Adipocyte (in vitro differentiated cells): ENCODE data around the gene MAPKAP1.

Source experiments
- DNase-seq: peaks from one replicate; pipeline ENCODE4 v3.0.0-alpha.2; 2015; ENCODE audit warnings: low read depth
- H3K27me3 ChIP-seq: replicated peaks from 2 replicates; pipeline ENCODE4 v1.7.0; 2013; ENCODE audit warnings: mild to moderate bottlenecking, low read length, moderate library complexity; ENCODE audit not compliant: control insufficient read depth, insufficient read depth
- H3K36me3 ChIP-seq: 2 replicates; pipeline ENCODE4 v1.7.0; 2013; ENCODE audit warnings: low read length, mild to moderate bottlenecking, moderate library complexity; ENCODE audit not compliant: control insufficient read depth, insufficient read depth, severe bottlenecking
- H3K4me1 ChIP-seq: 2 replicates; pipeline ENCODE4 v1.7.0; 2013; ENCODE audit warnings: mild to moderate bottlenecking, low read length, moderate library complexity; ENCODE audit not compliant: control insufficient read depth, insufficient read depth
- H3K4me3 ChIP-seq: 2 replicates; pipeline ENCODE4 v1.7.0; 2013; ENCODE audit warnings: mild to moderate bottlenecking, low read length, moderate library complexity
- H3K9ac ChIP-seq: 2 replicates; pipeline ENCODE4 v1.7.0; 2013; ENCODE audit warnings: mild to moderate bottlenecking, low read length, moderate library complexity
- H3K9me3 ChIP-seq: 2 replicates; pipeline ENCODE4 v1.7.0; 2013; ENCODE audit warnings: mild to moderate bottlenecking, low read length, moderate library complexity; ENCODE audit not compliant: control insufficient read depth

MAPKAP1 gene

GRCh38 chr9:125455876-125456275, 251.1 kb downstream of the MAPKAP1 start:
- H3K36me3 ChIP-seq: peaks cover 16% of the 10 kb centered on the region
- H3K9me3 ChIP-seq: peaks cover 11% of the 10 kb centered on the region
- no peak overlapping the region for H3K4me3 ChIP-seq
- H3K9ac ChIP-seq: no peak overlapping the region
- peaks cover 15% of the 10 kb centered on the region for H3K4me1 ChIP-seq
- no peaks in the 10 kb centered on the region for H3K27me3 ChIP-seq
- no peak for DNase-seq

DNA sequence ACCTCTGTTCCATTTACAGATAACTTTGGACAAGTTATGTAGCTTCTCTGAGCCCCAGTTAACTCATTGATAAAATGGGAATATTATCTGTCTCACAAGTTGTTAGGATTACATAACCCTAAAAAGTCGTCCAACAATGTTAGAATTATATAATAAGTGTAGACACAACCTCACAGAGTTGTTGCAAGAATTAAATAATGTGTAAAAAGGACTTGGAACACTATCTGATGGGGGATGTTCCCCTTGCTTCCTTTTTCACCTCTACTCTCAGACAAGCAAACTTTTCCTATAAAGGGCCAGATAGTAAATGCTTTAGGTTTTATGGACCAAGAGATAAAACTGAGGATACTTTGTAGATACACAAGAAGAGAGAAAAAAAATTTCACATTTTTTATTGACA, 251.9 kb downstream of the MAPKAP1 start:
- no peak for DNase-seq
- H3K9ac ChIP-seq: no peak overlapping the region
- H3K4me3 ChIP-seq: no peak overlapping the region
- peaks cover 11% of the 10 kb centered on the region for H3K9me3 ChIP-seq
- H3K4me1 ChIP-seq: peaks cover 10% of the 10 kb centered on the region
- no peaks in the 10 kb centered on the region for H3K27me3 ChIP-seq
- H3K36me3 ChIP-seq: peaks cover 16% of the 10 kb centered on the region

DNA sequence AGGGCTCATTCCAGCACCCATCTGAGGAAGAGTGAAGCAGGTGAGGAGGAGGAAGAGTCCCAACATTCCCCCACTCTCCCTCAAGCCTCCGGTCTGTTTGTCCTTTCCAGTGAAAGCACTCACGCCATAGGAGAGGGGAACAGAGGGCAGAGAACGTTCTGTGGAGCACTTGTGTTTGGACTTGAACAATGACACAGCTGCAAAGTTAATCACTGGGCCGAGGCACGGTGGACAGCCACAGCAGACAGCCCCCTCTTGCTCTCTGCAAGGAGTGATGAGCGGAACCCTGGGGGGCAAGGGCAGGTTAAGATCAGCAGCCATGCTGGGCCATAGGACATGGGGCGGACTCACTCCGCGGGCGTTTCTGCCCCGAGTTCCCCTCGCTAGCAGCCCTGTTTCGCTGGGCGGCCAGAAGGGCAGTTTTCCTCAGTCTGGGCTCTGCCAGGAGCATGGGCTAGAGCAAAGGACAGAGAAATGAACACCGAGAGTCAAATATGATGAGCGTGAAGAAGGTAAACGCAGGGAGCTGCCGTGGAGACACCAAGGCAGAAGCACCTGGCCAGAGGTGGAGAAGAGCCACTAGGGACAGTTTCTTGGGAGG, 259.7 kb downstream of the MAPKAP1 start:
- Histone ChIP-seq H3K9ac (no peak overlapping the region), H3K9me3 (no peaks in the 10 kb centered on the region), H3K27me3 (no peaks in the 10 kb centered on the region), H3K4me3 (no peak overlapping the region), H3K4me1 (no peaks in the 10 kb centered on the region), H3K36me3 (peaks cover 16% of the 10 kb centered on the region)
- no peak for DNase-seq

DNA sequence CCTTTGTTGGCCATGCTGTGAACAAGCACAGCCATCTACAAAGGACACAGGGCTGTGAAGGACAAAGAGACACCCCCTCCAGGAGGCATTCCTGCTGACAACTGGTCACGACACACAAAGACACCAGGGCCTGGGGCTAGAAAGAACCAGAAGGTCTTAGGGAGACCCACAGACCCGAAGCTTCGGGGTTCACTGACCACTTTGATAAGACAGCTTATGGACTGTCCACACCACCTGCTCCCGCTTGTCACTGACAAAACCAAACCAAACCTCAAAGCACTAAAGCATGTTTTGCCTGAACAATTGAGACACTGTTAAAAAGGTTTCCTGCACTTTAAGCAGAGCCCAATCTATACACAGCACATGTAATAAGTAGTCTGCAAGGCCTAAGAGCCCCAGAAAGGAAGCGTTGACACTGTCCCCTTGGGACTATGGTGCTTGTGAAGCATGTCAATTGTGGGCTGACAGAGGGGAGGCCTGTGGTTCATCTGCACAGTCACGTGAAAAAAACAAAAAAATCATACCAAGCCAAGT, 260.4 kb downstream of the MAPKAP1 start:
- H3K4me3 ChIP-seq: no peak overlapping the region
- peaks cover 13% of the 10 kb centered on the region for H3K36me3 ChIP-seq
- H3K27me3 ChIP-seq: no peaks in the 10 kb centered on the region
- no peaks in the 10 kb centered on the region for H3K9me3 ChIP-seq
- no peak for DNase-seq
- H3K4me1 ChIP-seq: no peaks in the 10 kb centered on the region
- no peak overlapping the region for H3K9ac ChIP-seq

DNA sequence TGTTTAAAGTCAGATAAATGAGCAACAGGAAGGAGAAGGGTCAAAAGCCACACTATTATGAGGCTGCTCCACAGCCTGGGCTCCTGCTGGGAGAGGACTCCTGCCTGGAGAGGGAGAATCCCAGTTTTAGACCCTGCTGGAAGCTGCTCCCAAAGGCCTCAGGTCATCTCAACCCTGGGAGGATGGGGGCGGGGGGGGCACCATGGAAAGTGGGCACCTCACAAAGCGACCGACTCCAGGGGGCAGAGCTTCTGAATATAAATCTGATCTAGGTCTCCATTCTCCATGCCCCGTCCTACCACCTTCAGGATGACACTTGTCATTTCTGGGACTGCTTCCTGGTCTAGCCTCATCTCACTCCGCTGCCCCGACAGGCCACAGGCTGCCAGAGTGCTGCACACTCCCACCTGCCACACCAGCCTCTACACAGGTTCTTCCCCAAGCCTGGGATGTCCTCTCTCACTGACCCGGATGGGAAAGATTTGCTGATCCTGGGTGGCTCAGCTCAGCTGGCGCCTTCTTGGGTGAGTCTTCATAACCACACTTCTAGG, 262.0 kb downstream of the MAPKAP1 start:
- no peak overlapping the region for H3K9ac ChIP-seq
- DNase-seq: no peak
- H3K36me3 ChIP-seq: peaks cover 12% of the 10 kb centered on the region
- H3K9me3 ChIP-seq: no peaks in the 10 kb centered on the region
- no peaks in the 10 kb centered on the region for H3K4me1 ChIP-seq
- no peaks in the 10 kb centered on the region for H3K27me3 ChIP-seq
- no peak overlapping the region for H3K4me3 ChIP-seq

DNA sequence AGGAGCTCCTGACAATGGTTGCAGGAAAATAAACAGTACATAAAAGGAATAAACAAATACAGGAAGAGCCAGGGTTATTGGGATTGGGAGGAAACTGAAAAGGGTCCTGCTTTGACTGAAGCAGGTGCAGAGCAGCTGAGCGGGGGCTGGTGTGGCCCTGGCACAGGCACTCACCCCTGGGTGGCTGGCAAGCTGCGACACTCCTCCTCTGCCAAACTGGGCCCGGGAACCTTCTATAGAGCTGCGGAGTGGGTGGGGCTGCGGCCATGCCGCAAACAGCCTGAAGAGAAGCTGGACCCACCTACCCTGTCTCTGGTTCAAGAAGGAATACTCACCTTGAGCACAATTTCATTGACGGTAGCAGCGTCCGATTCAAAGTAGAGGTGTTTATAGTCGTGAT, 262.8 kb downstream of the MAPKAP1 start:
- no peak for DNase-seq
- peaks cover 20% of the 10 kb centered on the region for H3K36me3 ChIP-seq
- no peaks in the 10 kb centered on the region for H3K4me1 ChIP-seq
- H3K27me3 ChIP-seq: no peaks in the 10 kb centered on the region
- no peaks in the 10 kb centered on the region for H3K9me3 ChIP-seq
- H3K9ac ChIP-seq: no peak overlapping the region
- H3K4me3 ChIP-seq: no peak overlapping the region

DNA sequence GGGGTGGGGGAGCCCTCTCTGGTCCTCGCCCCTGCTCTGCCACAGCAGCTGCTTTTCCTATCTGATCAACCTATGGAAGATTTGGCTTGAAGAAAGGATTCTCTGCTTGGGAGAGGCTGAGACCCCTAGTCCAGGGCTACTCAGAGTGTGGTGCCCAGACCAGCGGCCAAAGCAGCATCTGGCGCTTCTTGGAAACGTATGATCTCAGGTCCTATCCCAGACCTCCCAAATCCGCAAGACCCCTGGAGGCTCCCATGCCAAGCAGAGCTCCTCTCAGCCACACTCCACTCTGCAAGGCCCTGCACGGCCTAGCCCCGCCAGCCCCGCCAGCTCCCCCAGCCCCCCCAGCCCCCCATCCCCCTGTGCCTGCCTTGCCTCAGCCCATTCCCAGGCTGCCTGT, 263.6 kb downstream of the MAPKAP1 start:
- Histone ChIP-seq H3K9ac (no peak overlapping the region), H3K9me3 (no peaks in the 10 kb centered on the region), H3K4me1 (no peaks in the 10 kb centered on the region), H3K36me3 (peaks cover 27% of the 10 kb centered on the region), H3K4me3 (no peak overlapping the region), H3K27me3 (no peaks in the 10 kb centered on the region)
- no peak for DNase-seq

- Histone ChIP-seq H3K9ac (no peak overlapping the region), H3K9me3 (no peaks in the 10 kb centered on the region), H3K27me3 (no peaks in the 10 kb centered on the region)
These were observed 264.6 kb downstream of the MAPKAP1 start for GRCh38 chr9:125442452-125442851.

DNA sequence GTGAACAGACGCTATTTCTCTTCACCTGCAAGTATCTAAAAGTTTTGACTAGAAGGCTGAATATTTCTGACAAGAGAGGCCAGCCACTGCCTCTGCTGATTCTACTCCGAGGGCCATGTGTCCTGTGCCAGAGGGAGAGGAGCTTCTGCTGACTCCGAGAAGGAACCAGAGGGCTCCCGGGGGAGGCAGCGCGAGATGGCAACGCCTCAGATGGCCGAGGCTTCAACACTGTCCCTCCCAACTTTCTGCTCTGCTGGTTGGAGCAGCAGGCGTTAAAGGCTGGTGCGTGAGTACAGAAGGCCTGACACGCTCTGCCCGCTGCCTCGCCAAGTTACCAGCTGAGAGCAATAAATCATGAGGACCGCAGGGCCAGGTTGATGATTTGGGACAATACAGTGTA, 266.6 kb downstream of the MAPKAP1 start:
- H3K27me3 ChIP-seq: no peaks in the 10 kb centered on the region
- H3K9me3 ChIP-seq: no peaks in the 10 kb centered on the region
- no peaks in the 10 kb centered on the region for H3K4me1 ChIP-seq
- no peak overlapping the region for H3K9ac ChIP-seq
- no peak overlapping the region for H3K4me3 ChIP-seq
- no peak for DNase-seq
- peaks cover 24% of the 10 kb centered on the region for H3K36me3 ChIP-seq

More at GRCh38 chr9:125442452-125442851, 264.6 kb downstream of the MAPKAP1 start:
- Histone ChIP-seq H3K4me3 (no peak overlapping the region), H3K4me1 (no peaks in the 10 kb centered on the region), H3K36me3 (peaks cover 29% of the 10 kb centered on the region)
- DNase-seq: no peak

GRCh38 chr9:125439434-125440272, 267.4 kb downstream of the MAPKAP1 start:
- no peak overlapping the region for H3K4me3 ChIP-seq
- H3K9ac ChIP-seq: no peak overlapping the region
- no peak for DNase-seq

More at GRCh38 chr9:125439434-125440272, 267.4 kb downstream of the MAPKAP1 start:
- Histone ChIP-seq H3K4me1 (no peaks in the 10 kb centered on the region), H3K36me3 (peaks cover 24% of the 10 kb centered on the region), H3K9me3 (no peaks in the 10 kb centered on the region), H3K27me3 (no peaks in the 10 kb centered on the region)
